ENCODE results near the gene MAP3K20.
"Not testable (repeated sequence)": the region's sequence is repeated elsewhere in the genome, so short reads cannot be mapped to it uniquely, and the experiment has no call there.

MAP3K20 gene

DNA sequence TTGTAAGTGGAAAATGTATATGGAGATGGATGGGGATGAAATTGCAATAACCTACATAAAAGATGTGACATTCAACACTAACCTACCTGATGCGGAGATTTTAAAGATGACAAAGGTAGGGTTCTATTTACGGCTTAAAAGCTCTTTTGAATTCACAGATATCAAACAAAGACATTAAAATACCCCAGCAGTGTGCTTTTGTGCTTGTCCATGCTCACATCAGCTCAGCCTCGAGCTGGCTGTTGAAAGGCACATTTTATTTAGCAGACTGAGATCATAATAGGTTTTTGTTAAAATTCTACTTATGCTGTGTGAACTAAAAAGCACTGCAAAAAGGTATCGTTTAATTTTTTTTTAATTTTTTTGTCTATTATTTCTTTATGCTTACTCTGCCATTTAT, 183.1 kb downstream of the MAP3K20 start:
- no peaks in the 10 kb centered on the region for H3K27me3 ChIP-seq (ENCODE audit: control insufficient read depth, insufficient read depth, low read length)
- H3K9ac ChIP-seq (ENCODE audit: low read depth, low read length): no peak overlapping the region
- H3K27ac ChIP-seq (ENCODE audit: low read depth, low read length): peak overlapping the region; percentile 10
- peaks cover 22% of the 10 kb centered on the region for H3K4me1 ChIP-seq (ENCODE audit: control insufficient read depth, insufficient read depth, low read length)
- 0 out of 2 replicates have a peak, but pooled peaks cover 3% of the 10 kb centered on the region for H3K36me3 ChIP-seq (ENCODE audit: control insufficient read depth, insufficient read depth, low read length)
- H3K4me3 ChIP-seq (ENCODE audit: low read depth, low read length): no peak overlapping the region
- no peaks in the 10 kb centered on the region for H3K9me3 ChIP-seq (ENCODE audit: control insufficient read depth, insufficient read depth, low read length)

DNA sequence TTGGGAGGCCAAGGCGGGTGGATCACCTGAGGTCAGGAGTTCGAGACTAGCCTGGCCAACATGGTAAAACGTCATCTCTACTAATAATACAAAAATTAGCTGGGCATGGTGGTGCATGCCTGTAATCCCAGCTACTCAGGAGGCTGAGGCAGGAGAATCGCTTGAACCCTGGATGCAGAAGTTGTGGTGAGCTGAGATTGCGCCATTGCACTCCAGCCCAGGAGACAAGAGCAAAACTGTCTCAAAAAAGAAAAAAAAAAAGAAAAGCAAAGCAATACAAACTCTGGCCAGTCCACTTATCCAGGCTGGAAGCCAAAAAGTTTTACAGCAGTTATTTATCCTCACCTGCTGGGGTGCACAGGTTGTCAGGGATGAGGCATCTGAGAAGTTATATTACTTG, 186.7 kb downstream of the MAP3K20 start:
- H3K27ac ChIP-seq (ENCODE audit: low read depth, low read length); H3K4me3 ChIP-seq (ENCODE audit: low read depth, low read length); H3K36me3 ChIP-seq (ENCODE audit: control insufficient read depth, insufficient read depth, low read length); H3K9ac ChIP-seq (ENCODE audit: low read depth, low read length); H3K27me3 ChIP-seq (ENCODE audit: control insufficient read depth, insufficient read depth, low read length); H3K9me3 ChIP-seq (ENCODE audit: control insufficient read depth, insufficient read depth, low read length): not testable (repeated sequence)
- H3K4me1 ChIP-seq (ENCODE audit: control insufficient read depth, insufficient read depth, low read length): peaks cover 38% of the 10 kb centered on the region

DNA sequence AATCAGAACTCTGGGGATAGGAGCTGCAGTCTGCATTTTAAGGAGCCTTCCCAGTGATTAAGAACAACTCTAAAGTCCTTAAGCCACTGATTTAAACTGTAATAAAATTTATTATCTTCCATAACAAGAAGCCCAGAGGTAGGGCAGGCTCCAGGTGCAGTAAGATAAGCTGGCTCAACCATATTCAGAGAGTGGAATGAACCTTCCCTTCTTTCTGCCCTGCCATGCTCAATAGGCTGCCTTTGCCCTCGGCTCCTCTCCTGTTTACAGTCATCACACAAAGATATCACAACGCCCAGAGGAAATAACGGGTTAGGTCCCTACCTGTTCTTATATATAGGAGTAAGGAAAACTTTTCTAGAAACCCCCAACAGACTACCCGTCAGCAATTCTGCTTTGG, 188.5 kb downstream of the MAP3K20 start:
- Histone ChIP-seq H3K27me3 (ENCODE audit: control insufficient read depth, insufficient read depth, low read length) (no peaks in the 10 kb centered on the region), H3K4me1 (ENCODE audit: control insufficient read depth, insufficient read depth, low read length) (peaks cover 29% of the 10 kb centered on the region), H3K4me3 (ENCODE audit: low read depth, low read length) (no peak overlapping the region), H3K27ac (ENCODE audit: low read depth, low read length) (peak overlapping the region; percentile 8), H3K9ac (ENCODE audit: low read depth, low read length) (no peak overlapping the region), H3K36me3 (ENCODE audit: control insufficient read depth, insufficient read depth, low read length) (0 out of 2 replicates have a peak, but pooled peaks cover 3% of the 10 kb centered on the region), H3K9me3 (ENCODE audit: control insufficient read depth, insufficient read depth, low read length) (no peaks in the 10 kb centered on the region)

DNA sequence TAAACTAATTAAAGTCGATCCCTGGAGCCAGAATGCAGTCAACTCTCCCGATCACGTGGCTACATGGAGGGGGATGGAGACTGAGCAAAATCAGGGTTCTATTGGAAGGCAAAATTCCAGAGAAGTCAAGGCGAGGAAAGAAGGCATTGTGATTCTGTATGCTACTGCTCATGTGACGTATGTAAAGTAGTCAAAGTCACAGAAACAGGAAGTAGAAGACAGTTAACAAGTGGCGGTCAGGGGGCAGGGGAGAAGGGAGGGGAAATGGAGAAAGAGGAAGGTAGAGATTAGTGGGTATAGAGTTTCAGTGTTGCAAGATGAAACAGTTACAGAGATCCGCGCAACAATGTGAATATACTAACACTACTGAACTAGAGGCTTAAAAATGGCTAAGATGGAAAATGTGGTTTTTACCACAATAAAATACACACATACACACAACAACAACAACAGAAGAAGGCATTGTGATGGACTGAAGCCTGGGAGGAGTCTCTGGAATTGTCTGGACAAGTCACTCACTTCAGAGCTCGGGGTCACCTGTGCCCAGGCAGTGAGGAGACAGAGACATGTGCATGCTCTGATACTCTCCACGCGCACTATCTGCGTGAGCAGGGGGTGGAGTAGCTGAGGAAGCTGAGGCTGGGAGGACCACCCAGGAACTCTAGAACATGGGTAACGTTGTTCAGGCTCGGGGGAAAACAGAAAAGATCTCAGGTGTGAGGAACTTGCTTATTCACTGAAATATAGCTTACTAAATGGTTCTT, 189.1 kb downstream of the MAP3K20 start:
- no peak overlapping the region for H3K4me3 ChIP-seq (ENCODE audit: low read depth, low read length)

DNA sequence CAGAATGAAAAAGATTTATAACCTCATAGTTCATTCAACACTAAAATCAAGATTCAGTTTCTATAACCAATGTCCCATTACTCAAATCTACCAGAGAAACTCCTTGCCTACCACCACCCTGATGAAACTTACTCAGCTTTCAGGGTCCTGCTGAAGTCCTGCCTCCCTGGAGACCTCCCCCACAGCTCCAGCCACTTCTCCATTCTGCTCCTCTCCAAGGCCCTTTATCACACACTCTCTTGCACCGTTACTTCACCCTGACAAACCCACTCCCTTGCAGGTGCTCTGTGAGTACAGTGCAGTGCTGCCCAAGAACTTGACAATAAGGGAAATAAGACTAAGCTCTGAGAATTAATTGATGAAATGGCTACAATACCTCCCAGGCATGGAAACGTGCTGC, 195.5 kb downstream of the MAP3K20 start:
- H3K9me3 ChIP-seq (ENCODE audit: control insufficient read depth, insufficient read depth, low read length): no peaks in the 10 kb centered on the region

More for the DNA sequence above, 189.1 kb downstream of the MAP3K20 start:
- H3K9me3 ChIP-seq (ENCODE audit: control insufficient read depth, insufficient read depth, low read length): no peaks in the 10 kb centered on the region
- H3K27ac ChIP-seq (ENCODE audit: low read depth, low read length): peak overlapping the region; percentile 8
- 0 out of 2 replicates have a peak, but pooled peaks cover 3% of the 10 kb centered on the region for H3K36me3 ChIP-seq (ENCODE audit: control insufficient read depth, insufficient read depth, low read length)
- H3K27me3 ChIP-seq (ENCODE audit: control insufficient read depth, insufficient read depth, low read length): no peaks in the 10 kb centered on the region
- peaks cover 25% of the 10 kb centered on the region for H3K4me1 ChIP-seq (ENCODE audit: control insufficient read depth, insufficient read depth, low read length)
- H3K9ac ChIP-seq (ENCODE audit: low read depth, low read length): no peak overlapping the region

DNA sequence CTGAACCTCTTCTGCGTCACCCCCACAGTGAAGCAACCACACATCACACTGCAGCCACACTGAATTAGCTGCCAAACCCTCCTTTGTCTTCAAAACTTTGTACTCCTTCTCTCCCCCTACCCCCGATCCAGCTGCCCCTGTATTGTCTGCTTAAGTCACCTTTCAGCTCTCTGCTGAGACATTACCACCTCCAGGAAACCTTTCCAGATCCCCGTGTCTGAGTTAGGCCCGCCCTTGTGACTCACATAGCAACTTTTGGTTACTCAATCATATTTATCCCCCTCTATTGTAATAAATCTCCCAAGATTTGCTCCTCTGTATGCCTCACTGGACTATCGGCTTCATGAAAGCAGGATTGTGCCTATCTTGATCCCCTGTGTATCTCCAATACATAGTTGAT, 196.2 kb downstream of the MAP3K20 start:
- H3K9me3 ChIP-seq (ENCODE audit: control insufficient read depth, insufficient read depth, low read length): no peaks in the 10 kb centered on the region
- no peaks in the 10 kb centered on the region for H3K36me3 ChIP-seq (ENCODE audit: control insufficient read depth, insufficient read depth, low read length)
- no peak overlapping the region for H3K4me3 ChIP-seq (ENCODE audit: low read depth, low read length)

More for the DNA sequence above, 195.5 kb downstream of the MAP3K20 start:
- H3K27ac ChIP-seq (ENCODE audit: low read depth, low read length): no peak overlapping the region
- H3K4me3 ChIP-seq (ENCODE audit: low read depth, low read length): no peak overlapping the region
- no peaks in the 10 kb centered on the region for H3K27me3 ChIP-seq (ENCODE audit: control insufficient read depth, insufficient read depth, low read length)
- no peaks in the 10 kb centered on the region for H3K36me3 ChIP-seq (ENCODE audit: control insufficient read depth, insufficient read depth, low read length)
- H3K4me1 ChIP-seq (ENCODE audit: control insufficient read depth, insufficient read depth, low read length): peaks cover 10% of the 10 kb centered on the region; the same call in 1 of the 2 replicates
- no peak overlapping the region for H3K9ac ChIP-seq (ENCODE audit: low read depth, low read length)

DNA sequence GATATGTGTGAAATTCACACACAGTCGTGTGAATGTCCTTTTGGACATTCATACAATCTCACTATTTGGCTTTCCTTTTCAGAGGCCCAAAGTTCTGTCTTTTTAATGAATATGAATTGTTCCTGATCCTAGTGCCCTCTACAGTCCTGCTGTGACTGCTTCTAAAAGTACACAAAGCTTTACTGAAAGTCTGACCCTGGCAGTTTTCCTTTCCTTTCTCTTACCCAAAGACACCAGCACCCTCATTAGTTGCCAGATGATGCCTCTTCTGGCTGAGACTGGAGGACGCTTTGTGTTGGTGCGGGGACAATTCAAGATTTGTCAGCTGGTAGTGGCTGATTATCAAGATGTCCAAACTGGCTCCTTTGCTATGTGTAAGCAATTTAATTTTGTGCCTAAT, 197.2 kb downstream of the MAP3K20 start:
- no peaks in the 10 kb centered on the region for H3K27me3 ChIP-seq (ENCODE audit: control insufficient read depth, insufficient read depth, low read length)
- H3K4me1 ChIP-seq (ENCODE audit: control insufficient read depth, insufficient read depth, low read length): peaks cover 5% of the 10 kb centered on the region; the same call in 1 of the 2 replicates
- H3K4me3 ChIP-seq (ENCODE audit: low read depth, low read length): no peak overlapping the region
- H3K36me3 ChIP-seq (ENCODE audit: control insufficient read depth, insufficient read depth, low read length): no peaks in the 10 kb centered on the region
- no peak overlapping the region for H3K9ac ChIP-seq (ENCODE audit: low read depth, low read length)
- H3K9me3 ChIP-seq (ENCODE audit: control insufficient read depth, insufficient read depth, low read length): no peaks in the 10 kb centered on the region
- H3K27ac ChIP-seq (ENCODE audit: low read depth, low read length): no peak overlapping the region

More for the DNA sequence above, 196.2 kb downstream of the MAP3K20 start:
- H3K27me3 ChIP-seq (ENCODE audit: control insufficient read depth, insufficient read depth, low read length): no peaks in the 10 kb centered on the region
- no peak overlapping the region for H3K9ac ChIP-seq (ENCODE audit: low read depth, low read length)
- no peak overlapping the region for H3K27ac ChIP-seq (ENCODE audit: low read depth, low read length)
- H3K4me1 ChIP-seq (ENCODE audit: control insufficient read depth, insufficient read depth, low read length): peaks cover 10% of the 10 kb centered on the region; the same call in 1 of the 2 replicates

DNA sequence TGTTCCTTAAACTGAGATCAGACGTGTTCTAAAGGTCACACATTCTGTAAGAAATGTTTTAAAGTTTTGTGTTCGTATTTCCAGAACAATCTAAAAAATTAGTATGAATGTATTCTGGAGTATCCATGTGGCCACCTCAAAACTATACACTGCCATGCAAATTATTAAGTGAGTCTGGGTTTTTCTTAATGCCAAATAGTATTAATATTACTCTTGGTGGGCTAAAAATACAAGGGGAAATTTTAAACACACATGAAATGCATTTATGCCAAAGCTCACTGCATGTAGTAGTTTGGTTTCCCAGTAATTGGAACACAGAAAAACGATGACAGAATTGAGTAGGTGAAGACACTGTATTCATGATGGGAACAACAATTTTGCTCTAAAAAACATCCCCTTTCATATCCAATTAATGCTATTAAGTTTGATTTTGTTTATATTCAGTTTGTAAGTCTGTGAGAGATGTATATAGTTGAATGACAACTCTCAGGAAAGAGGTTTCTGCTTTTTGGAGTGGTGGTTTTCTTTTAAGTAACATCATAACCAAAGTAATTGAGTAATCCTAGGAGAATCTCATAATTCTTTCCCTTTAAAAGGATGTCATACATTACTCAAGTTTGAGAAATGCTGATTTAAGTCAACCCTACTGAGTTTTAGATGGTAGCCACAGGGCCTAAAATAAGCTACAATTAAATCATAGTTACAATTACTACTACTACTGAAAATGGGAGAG, 203.3 kb downstream of the MAP3K20 start:
- Histone ChIP-seq H3K9me3 (ENCODE audit: control insufficient read depth, insufficient read depth, low read length) (peaks cover 10% of the 10 kb centered on the region), H3K4me3 (ENCODE audit: low read depth, low read length) (no peak overlapping the region), H3K4me1 (ENCODE audit: control insufficient read depth, insufficient read depth, low read length) (no peaks in the 10 kb centered on the region), H3K27ac (ENCODE audit: low read depth, low read length) (no peak overlapping the region), H3K27me3 (ENCODE audit: control insufficient read depth, insufficient read depth, low read length) (no peaks in the 10 kb centered on the region), H3K9ac (ENCODE audit: low read depth, low read length) (no peak overlapping the region), H3K36me3 (ENCODE audit: control insufficient read depth, insufficient read depth, low read length) (no peaks in the 10 kb centered on the region; the same call in 1 of the 2 replicates)

DNA sequence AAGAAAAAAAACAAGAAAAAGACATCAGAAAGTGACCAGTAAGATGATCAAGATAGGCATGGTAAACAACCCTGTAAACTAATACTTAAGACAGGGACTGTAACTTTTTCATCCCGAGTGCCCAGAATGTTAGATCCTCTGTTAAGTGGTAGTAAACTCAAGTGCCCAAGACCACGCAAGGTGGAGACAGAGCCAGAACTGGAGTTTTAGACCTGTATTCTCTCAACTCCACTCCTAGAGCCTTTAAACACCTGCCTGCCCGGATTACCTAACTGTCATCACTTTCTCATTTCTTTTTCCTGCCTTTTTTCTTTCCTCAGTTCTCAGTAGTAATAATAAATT, 203.9 kb downstream of the MAP3K20 start:
- no peaks in the 10 kb centered on the region for H3K4me1 ChIP-seq (ENCODE audit: control insufficient read depth, insufficient read depth, low read length)
- no peak overlapping the region for H3K4me3 ChIP-seq (ENCODE audit: low read depth, low read length)

DNA sequence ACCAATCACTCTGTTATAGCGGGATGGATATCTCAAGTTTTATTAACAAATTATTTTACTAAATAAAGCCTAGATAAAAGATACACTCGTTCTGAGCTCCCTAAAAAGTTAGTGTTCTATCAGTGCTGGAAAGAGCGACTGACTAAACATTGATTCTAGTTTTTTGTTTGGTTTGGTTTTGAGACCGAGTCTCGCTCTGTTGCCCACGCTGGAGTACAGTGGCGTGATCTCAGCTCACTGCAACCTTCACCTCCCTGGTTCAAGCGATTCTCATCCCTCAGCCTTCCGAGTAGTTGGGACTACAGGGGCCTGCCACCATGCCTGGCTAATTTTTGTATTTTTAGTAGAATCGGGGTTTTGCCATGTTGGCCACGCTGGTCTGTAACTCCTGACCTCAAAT, 205.2 kb downstream of the MAP3K20 start:
- no peaks in the 10 kb centered on the region for H3K4me1 ChIP-seq (ENCODE audit: control insufficient read depth, insufficient read depth, low read length)
- H3K9ac ChIP-seq (ENCODE audit: low read depth, low read length): no peak overlapping the region
- peaks cover 10% of the 10 kb centered on the region for H3K9me3 ChIP-seq (ENCODE audit: control insufficient read depth, insufficient read depth, low read length)
- H3K4me3 ChIP-seq (ENCODE audit: low read depth, low read length): no peak overlapping the region
- no peak overlapping the region for H3K27ac ChIP-seq (ENCODE audit: low read depth, low read length)
- H3K27me3 ChIP-seq (ENCODE audit: control insufficient read depth, insufficient read depth, low read length): no peaks in the 10 kb centered on the region
- H3K36me3 ChIP-seq (ENCODE audit: control insufficient read depth, insufficient read depth, low read length): no peaks in the 10 kb centered on the region; the same call in 1 of the 2 replicates

More for the DNA sequence above, 203.9 kb downstream of the MAP3K20 start:
- no peak overlapping the region for H3K9ac ChIP-seq (ENCODE audit: low read depth, low read length)
- peaks cover 10% of the 10 kb centered on the region for H3K9me3 ChIP-seq (ENCODE audit: control insufficient read depth, insufficient read depth, low read length)
- H3K27me3 ChIP-seq (ENCODE audit: control insufficient read depth, insufficient read depth, low read length): no peaks in the 10 kb centered on the region
- H3K27ac ChIP-seq (ENCODE audit: low read depth, low read length): no peak overlapping the region
- no peaks in the 10 kb centered on the region; the same call in 1 of the 2 replicates for H3K36me3 ChIP-seq (ENCODE audit: control insufficient read depth, insufficient read depth, low read length)

DNA sequence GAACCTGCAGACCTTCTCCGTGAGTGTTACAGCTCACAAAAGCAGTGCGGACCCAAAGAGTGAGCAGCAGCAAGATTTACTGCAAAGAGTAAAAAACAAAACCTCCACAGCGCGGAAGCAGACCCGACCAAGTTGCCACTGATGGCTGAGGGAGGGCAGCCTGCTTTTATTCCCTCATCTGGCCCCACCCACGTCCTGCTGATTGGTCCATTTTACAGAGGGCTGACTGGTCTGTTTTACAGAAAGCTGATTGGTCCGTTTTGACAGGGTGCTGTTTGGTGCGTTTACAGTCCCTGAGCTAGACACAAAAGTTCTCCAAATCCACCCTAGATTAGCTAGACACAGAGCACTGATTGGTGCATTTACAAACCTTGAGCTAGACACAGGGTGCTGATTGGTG, 206.3 kb downstream of the MAP3K20 start:
- H3K27ac ChIP-seq (ENCODE audit: low read depth, low read length); H3K36me3 ChIP-seq (ENCODE audit: control insufficient read depth, insufficient read depth, low read length); H3K4me1 ChIP-seq (ENCODE audit: control insufficient read depth, insufficient read depth, low read length); H3K27me3 ChIP-seq (ENCODE audit: control insufficient read depth, insufficient read depth, low read length); H3K9ac ChIP-seq (ENCODE audit: low read depth, low read length); H3K4me3 ChIP-seq (ENCODE audit: low read depth, low read length); H3K9me3 ChIP-seq (ENCODE audit: control insufficient read depth, insufficient read depth, low read length): not testable (repeated sequence)
